Measurements from ENCODE around the gene ZNF750. TPM values are rescaled to one million over a fixed set of nuclear protein-coding genes. Genes with fewer than 3 reads are reported as not detected.

Gene ZNF750
- polyA plus RNA-seq, 3 donors, result not detected

DNA sequence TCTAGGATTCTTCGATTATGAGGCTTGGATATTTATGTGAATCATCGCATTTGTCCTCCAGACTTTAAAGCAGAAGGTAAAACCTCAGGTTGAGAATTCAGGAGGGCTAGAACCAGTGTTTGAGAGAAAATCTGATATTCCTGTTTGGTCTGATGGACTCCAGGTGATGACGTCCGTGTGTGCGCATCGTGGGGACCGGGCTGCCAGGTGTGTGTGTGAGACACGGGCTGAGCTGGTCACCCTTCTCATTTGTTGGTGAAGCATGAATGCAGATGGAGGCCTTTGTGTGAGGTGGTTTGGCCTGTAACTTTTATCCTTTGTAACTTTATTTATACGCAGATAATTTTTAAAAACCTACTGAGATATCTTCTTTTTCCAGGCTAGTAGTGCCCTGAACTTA, 42.8 kb downstream of the ZNF750 start:
- Histone ChIP-seq H3K9ac (ENCODE audit: insufficient read depth, low read length, poor library complexity, severe bottlenecking) (no peak overlapping the region), H4K20me1 (ENCODE audit: insufficient read depth, low read length) (no peaks in the 10 kb centered on the region), H3K4me3 (replicated peaks in 1 of 3; ENCODE audit: low read depth in 2 of 3, low read length in 3 of 3) (no peak overlapping the region), H3K4me2 (replicated peaks; ENCODE audit: extremely low read depth, low read length, poor library complexity, severe bottlenecking) (no peak overlapping the region), H3K27me3 (ENCODE audit: control insufficient read depth in 2 of 2, insufficient read depth in 2 of 2, low read length in 2 of 2) (no peaks in the 10 kb centered on the region), H3K36me3 (replicated peaks in 1 of 2; ENCODE audit: control insufficient read depth in 1 of 2, insufficient read depth in 2 of 2, low read length in 2 of 2) (peaks cover 6 to 12% of the 10 kb centered on the region in 2 donors), H3K9me3 (replicated peaks in 1 of 2; ENCODE audit: control insufficient read depth in 1 of 2, insufficient read depth in 1 of 2, low read length in 2 of 2) (peaks cover 0 to 4% of the 10 kb centered on the region in 2 donors), H2AFZ (ENCODE audit: insufficient read depth, low read depth, low read length, poor library complexity, severe bottlenecking) (no peak overlapping the region), H3K79me2 (ENCODE audit: insufficient read depth, low read length) (no peaks in the 10 kb centered on the region), H3K4me1 (ENCODE audit: control insufficient read depth in 1 of 2, insufficient read depth in 2 of 2, low read length in 2 of 2) (no peaks in the 10 kb centered on the region), H3K27ac (ENCODE audit: low read depth in 1 of 2, low read length in 2 of 2) (no peak overlapping the region)
- intact Hi-C loops (cut with micrococcal nuclease), result loop anchor here in 1 of 2 donors (10.0 kb wide), 1 partner anchor 138 kb away; no protein-coding TSS in a partner anchor
- Mint-ChIP-seq H3K27ac (no peak overlapping the region), H3K4me1 (no peaks in the 10 kb centered on the region), H3K27me3 (ENCODE audit: low read depth in 3 of 3) (peaks cover 0 to 2% (median 0%) of the 10 kb centered on the region in 3 donors), H3K9me3 (peaks cover 3 to 8% (median 5%) of the 10 kb centered on the region in 7 donors), H3K4me3 (no peak overlapping the region), H3K36me3 (peaks cover 35 to 39% of the 10 kb centered on the region in 2 donors)
- no peak for DNase-seq
- no peak for TF ChIP-seq CTCF (IDR thresholded peaks at IDR 0.05)
- WGBS (ENCODE audit: insufficient coverage), result 96% methylated on average over 6 of the region's 9 CpGs

GRCh38 chr17:82795615-82796014, 44.2 kb downstream of the ZNF750 start:
- no peak for TF ChIP-seq CTCF (IDR thresholded peaks at IDR 0.05)
- no peak overlapping the region for H3K4me3 ChIP-seq (replicated peaks in 1 of 3; ENCODE audit: low read depth in 2 of 3, low read length in 3 of 3)
- H3K36me3 ChIP-seq (replicated peaks in 1 of 2; ENCODE audit: control insufficient read depth in 1 of 2, insufficient read depth in 2 of 2, low read length in 2 of 2), result peaks cover 7 to 16% of the 10 kb centered on the region in 2 donors
- Mint-ChIP-seq H3K27me3 (ENCODE audit: low read depth in 3 of 3) (no peaks in the 10 kb centered on the region), H3K36me3 (peaks cover 34% of the 10 kb centered on the region in 2 donors), H3K4me1 (no peaks in the 10 kb centered on the region), H3K27ac (peak overlapping the region in 1 of 7 donors; percentile 38), H3K9me3 (peaks cover 0 to 3% (median 1%) of the 10 kb centered on the region in 7 donors), H3K4me3 (no peak overlapping the region)
- H3K4me2 ChIP-seq (replicated peaks; ENCODE audit: extremely low read depth, low read length, poor library complexity, severe bottlenecking), result no peak overlapping the region
- H3K79me2 ChIP-seq (ENCODE audit: insufficient read depth, low read length), result no peaks in the 10 kb centered on the region
- no peak overlapping the region for H3K27ac ChIP-seq (ENCODE audit: low read depth in 1 of 2, low read length in 2 of 2)
- H3K9ac ChIP-seq (ENCODE audit: insufficient read depth, low read length, poor library complexity, severe bottlenecking), result no peak overlapping the region
- intact Hi-C loops (cut with micrococcal nuclease), result loop anchor here in 1 of 2 donors (10.0 kb wide), 1 partner anchor 139 kb away; no protein-coding TSS in a partner anchor
- no peaks in the 10 kb centered on the region for H3K4me1 ChIP-seq (ENCODE audit: control insufficient read depth in 1 of 2, insufficient read depth in 2 of 2, low read length in 2 of 2)
- H4K20me1 ChIP-seq (ENCODE audit: insufficient read depth, low read length), result no peaks in the 10 kb centered on the region
- no peak for DNase-seq
- H3K9me3 ChIP-seq (replicated peaks in 1 of 2; ENCODE audit: control insufficient read depth in 1 of 2, insufficient read depth in 1 of 2, low read length in 2 of 2), result no peaks in the 10 kb centered on the region
- WGBS (ENCODE audit: insufficient coverage), result over 99% methylated on average over 11 of the region's 14 CpGs
- H2AFZ ChIP-seq (ENCODE audit: insufficient read depth, low read depth, low read length, poor library complexity, severe bottlenecking), result no peak overlapping the region
- no peaks in the 10 kb centered on the region for H3K27me3 ChIP-seq (ENCODE audit: control insufficient read depth in 2 of 2, insufficient read depth in 2 of 2, low read length in 2 of 2)
